GM12878 (cell line): ENCODE measurements around the gene HS3ST5.

Source experiments
- CBFB ChIP-seq: IDR thresholded peaks from 2 replicates; pipeline ENCODE4 v1.6.1; 2016; ENCODE audit warnings: antibody characterized with exemption, low read depth
- CBX5 ChIP-seq: sonication (generic); IDR thresholded peaks from 2 replicates; pipeline ENCODE4 v1.6.1; 2016; ENCODE audit warnings: low read depth, moderate library complexity, mild to moderate bottlenecking, inconsistent platforms
- GABPA ChIP-seq: IDR thresholded peaks from 2 replicates; pipeline ENCODE4 v1.6.1; 2014; ENCODE audit warnings: antibody characterized with exemption, low read depth, mild to moderate bottlenecking, inconsistent platforms
- NRF1 ChIP-seq: conservative IDR thresholded peaks from 2 replicates; pipeline ENCODE4 v1.6.1; 2011; ENCODE audit warnings: mild to moderate bottlenecking, low read depth, low read length, improper control_type of control experiment
- POLR2A ChIP-seq: IDR thresholded peaks from 2 replicates; pipeline ENCODE4 v1.6.1; 2011; ENCODE audit warnings: low read depth, mild to moderate bottlenecking, low read length
- SUZ12 ChIP-seq: fragments of 200-600 bp; sonication (generic); IDR thresholded peaks from one replicate; pipeline ENCODE4 v1.6.1; 2018; ENCODE audit warnings: antibody characterized with exemption, mild to moderate bottlenecking; ENCODE audit not compliant: unreplicated experiment
- TF ChIP-seq, protein P1 (sequence below): IDR thresholded peaks from 2 replicates; pipeline ENCODE4 v1.6.1; 2012; ENCODE audit warnings: low read depth, low read length, improper control_type of control experiment
- TF ChIP-seq, protein P2 (sequence below): IDR thresholded peaks from 2 replicates; pipeline ENCODE4 v1.6.1; 2012; ENCODE audit warnings: mild to moderate bottlenecking, low read depth, low read length
- TF ChIP-seq, protein P3 (sequence below): IDR thresholded peaks from 2 replicates; pipeline ENCODE4 v1.6.1; 2012; ENCODE audit warnings: improper control_type of control experiment, low read depth, low read length; ENCODE audit not compliant: insufficient replicate concordance
- TF ChIP-seq, protein P4 (sequence below): IDR thresholded peaks from 2 replicates; pipeline ENCODE4 v1.6.1; 2012; ENCODE audit warnings: low read depth, low read length, improper control_type of control experiment
- TF ChIP-seq, protein P5 (sequence below): fragments of 450-650 bp; IDR thresholded peaks from 2 replicates; pipeline ENCODE4 v1.6.1; 2014; ENCODE audit warnings: mild to moderate bottlenecking
- TF ChIP-seq, protein P6 (sequence below): IDR thresholded peaks from 2 replicates; pipeline ENCODE4 v1.6.1; 2011; ENCODE audit warnings: low read depth, low read length, improper control_type of control experiment, borderline replicate concordance

DNA sequence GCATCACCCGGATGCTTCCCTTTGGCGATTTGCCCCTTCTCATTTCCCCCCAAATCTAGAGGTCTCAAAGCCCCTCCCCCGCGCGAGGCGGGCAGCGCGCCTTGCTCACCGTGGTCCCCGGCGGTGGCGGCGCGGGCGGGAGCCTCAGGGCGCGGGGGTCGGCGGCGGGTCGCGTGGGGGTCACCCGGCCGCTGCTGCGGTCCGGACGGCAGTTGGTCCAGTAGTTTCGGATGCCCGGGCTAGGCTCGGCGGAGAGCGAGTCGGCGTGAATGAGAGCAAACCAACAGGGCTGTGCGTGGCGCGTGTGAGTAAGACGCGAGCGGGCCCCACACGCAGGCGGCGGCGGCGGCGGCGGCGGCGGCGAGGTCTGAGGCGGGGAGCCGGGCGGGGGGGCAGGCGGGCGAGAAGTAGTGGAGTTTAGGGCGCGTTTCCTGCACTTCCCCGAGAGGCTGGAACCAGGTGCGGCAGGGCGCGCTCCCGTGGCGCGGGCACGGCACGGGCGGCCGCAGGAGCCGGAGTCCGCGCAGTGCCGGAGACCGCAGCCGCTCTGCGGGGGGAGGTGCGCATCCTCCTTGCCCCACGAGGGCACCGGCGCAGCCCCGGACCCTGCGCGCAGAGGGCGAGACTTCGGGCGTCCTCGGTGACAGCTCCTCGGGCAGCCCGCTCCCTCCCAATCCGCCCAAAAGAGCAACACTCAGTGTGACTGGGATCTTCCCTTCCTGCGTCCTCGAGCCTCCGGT is 567 bp downstream of the HS3ST5 start:
- TF ChIP-seq, protein P1, sequence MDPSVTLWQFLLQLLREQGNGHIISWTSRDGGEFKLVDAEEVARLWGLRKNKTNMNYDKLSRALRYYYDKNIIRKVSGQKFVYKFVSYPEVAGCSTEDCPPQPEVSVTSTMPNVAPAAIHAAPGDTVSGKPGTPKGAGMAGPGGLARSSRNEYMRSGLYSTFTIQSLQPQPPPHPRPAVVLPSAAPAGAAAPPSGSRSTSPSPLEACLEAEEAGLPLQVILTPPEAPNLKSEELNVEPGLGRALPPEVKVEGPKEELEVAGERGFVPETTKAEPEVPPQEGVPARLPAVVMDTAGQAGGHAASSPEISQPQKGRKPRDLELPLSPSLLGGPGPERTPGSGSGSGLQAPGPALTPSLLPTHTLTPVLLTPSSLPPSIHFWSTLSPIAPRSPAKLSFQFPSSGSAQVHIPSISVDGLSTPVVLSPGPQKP: no peak
- TF ChIP-seq, protein P2, sequence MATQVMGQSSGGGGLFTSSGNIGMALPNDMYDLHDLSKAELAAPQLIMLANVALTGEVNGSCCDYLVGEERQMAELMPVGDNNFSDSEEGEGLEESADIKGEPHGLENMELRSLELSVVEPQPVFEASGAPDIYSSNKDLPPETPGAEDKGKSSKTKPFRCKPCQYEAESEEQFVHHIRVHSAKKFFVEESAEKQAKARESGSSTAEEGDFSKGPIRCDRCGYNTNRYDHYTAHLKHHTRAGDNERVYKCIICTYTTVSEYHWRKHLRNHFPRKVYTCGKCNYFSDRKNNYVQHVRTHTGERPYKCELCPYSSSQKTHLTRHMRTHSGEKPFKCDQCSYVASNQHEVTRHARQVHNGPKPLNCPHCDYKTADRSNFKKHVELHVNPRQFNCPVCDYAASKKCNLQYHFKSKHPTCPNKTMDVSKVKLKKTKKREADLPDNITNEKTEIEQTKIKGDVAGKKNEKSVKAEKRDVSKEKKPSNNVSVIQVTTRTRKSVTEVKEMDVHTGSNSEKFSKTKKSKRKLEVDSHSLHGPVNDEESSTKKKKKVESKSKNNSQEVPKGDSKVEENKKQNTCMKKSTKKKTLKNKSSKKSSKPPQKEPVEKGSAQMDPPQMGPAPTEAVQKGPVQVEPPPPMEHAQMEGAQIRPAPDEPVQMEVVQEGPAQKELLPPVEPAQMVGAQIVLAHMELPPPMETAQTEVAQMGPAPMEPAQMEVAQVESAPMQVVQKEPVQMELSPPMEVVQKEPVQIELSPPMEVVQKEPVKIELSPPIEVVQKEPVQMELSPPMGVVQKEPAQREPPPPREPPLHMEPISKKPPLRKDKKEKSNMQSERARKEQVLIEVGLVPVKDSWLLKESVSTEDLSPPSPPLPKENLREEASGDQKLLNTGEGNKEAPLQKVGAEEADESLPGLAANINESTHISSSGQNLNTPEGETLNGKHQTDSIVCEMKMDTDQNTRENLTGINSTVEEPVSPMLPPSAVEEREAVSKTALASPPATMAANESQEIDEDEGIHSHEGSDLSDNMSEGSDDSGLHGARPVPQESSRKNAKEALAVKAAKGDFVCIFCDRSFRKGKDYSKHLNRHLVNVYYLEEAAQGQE: no peak
- TF ChIP-seq, protein P3, sequence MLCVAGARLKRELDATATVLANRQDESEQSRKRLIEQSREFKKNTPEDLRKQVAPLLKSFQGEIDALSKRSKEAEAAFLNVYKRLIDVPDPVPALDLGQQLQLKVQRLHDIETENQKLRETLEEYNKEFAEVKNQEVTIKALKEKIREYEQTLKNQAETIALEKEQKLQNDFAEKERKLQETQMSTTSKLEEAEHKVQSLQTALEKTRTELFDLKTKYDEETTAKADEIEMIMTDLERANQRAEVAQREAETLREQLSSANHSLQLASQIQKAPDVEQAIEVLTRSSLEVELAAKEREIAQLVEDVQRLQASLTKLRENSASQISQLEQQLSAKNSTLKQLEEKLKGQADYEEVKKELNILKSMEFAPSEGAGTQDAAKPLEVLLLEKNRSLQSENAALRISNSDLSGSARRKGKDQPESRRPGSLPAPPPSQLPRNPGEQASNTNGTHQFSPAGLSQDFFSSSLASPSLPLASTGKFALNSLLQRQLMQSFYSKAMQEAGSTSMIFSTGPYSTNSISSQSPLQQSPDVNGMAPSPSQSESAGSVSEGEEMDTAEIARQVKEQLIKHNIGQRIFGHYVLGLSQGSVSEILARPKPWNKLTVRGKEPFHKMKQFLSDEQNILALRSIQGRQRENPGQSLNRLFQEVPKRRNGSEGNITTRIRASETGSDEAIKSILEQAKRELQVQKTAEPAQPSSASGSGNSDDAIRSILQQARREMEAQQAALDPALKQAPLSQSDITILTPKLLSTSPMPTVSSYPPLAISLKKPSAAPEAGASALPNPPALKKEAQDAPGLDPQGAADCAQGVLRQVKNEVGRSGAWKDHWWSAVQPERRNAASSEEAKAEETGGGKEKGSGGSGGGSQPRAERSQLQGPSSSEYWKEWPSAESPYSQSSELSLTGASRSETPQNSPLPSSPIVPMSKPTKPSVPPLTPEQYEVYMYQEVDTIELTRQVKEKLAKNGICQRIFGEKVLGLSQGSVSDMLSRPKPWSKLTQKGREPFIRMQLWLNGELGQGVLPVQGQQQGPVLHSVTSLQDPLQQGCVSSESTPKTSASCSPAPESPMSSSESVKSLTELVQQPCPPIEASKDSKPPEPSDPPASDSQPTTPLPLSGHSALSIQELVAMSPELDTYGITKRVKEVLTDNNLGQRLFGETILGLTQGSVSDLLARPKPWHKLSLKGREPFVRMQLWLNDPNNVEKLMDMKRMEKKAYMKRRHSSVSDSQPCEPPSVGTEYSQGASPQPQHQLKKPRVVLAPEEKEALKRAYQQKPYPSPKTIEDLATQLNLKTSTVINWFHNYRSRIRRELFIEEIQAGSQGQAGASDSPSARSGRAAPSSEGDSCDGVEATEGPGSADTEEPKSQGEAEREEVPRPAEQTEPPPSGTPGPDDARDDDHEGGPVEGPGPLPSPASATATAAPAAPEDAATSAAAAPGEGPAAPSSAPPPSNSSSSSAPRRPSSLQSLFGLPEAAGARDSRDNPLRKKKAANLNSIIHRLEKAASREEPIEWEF: no peak
- TF ChIP-seq SUZ12 (no peak), GABPA (no peak), NRF1 (no peak), POLR2A (no peak), CBX5 (no peak), CBFB (no peak)
- TF ChIP-seq, protein P4, sequence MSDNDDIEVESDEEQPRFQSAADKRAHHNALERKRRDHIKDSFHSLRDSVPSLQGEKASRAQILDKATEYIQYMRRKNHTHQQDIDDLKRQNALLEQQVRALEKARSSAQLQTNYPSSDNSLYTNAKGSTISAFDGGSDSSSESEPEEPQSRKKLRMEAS: no peak
- TF ChIP-seq, protein P5, sequence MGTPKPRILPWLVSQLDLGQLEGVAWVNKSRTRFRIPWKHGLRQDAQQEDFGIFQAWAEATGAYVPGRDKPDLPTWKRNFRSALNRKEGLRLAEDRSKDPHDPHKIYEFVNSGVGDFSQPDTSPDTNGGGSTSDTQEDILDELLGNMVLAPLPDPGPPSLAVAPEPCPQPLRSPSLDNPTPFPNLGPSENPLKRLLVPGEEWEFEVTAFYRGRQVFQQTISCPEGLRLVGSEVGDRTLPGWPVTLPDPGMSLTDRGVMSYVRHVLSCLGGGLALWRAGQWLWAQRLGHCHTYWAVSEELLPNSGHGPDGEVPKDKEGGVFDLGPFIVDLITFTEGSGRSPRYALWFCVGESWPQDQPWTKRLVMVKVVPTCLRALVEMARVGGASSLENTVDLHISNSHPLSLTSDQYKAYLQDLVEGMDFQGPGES: no peak
- TF ChIP-seq, protein P6, sequence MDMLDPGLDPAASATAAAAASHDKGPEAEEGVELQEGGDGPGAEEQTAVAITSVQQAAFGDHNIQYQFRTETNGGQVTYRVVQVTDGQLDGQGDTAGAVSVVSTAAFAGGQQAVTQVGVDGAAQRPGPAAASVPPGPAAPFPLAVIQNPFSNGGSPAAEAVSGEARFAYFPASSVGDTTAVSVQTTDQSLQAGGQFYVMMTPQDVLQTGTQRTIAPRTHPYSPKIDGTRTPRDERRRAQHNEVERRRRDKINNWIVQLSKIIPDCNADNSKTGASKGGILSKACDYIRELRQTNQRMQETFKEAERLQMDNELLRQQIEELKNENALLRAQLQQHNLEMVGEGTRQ: no peak
